HCT116 (cell line): ENCODE data around the gene ZNF579. TPM values are rescaled to one million over a fixed set of nuclear protein-coding genes. Genes with fewer than 3 reads are reported as not detected.

Source experiments
- ATAC-seq: fragments of 200-7000 bp; cut with Tn5 transposase; 2 replicates; pipeline ENCODE4 v1.9.1; 2020; ENCODE audit warnings: mild to moderate bottlenecking, moderate library complexity
- BruUV-seq: library from RNA; stranded (reverse); fragments of 400-500 nt; replicated peaks from 2 replicates; lab custom pipeline; 2021; lab: Mats Ljungman, UMichigan
- CTCF ChIA-PET: fragments of 300-600 bp; sonication (Branson Sonifier 250); formaldehyde crosslinking; loops from one replicate; lab custom pipeline; 2021; ENCODE audit warnings: antibody characterized with exemption; lab: Charles Lee
- POLR2A ChIA-PET: fragments of 300-600, 350-600 bp; sonication (Branson Sonifier 250); formaldehyde crosslinking; loops from one replicate; lab custom pipeline; 2021; ENCODE audit warnings: antibody characterized with exemption; lab: Charles Lee
- RAD21 ChIA-PET, 2 experiments: fragments of 300-600 bp; sonication (Branson Sonifier 250); formaldehyde crosslinking; loops; one replicate each; lab custom pipeline; 2023; ENCODE audit warnings: low total read pairs in 2 of 2; ENCODE audit not compliant: uncharacterized antibody in 2 of 2, unreplicated experiment in 2 of 2, low non-redundant PET in 1 of 2; lab: Charles Lee
- DNase-seq: peaks from one replicate; pipeline ENCODE4 v3.0.0-alpha.2; 2010; ENCODE audit warnings: low read depth, low spot score
- H2AFZ ChIP-seq: fragments of 200-600 bp; shearing (Covaris generic), sonication (generic); 2 replicates; pipeline ENCODE4 v1.6.1; 2017; ENCODE audit warnings: low read depth, mixed run types, mixed read lengths, antibody characterized with exemption, low read length; ENCODE audit not compliant: poor library complexity, severe bottlenecking
- H3K27ac ChIP-seq: 2 replicates; pipeline ENCODE4 v1.5.1; 2012; ENCODE audit warnings: low read depth, low read length
- H3K27me3 ChIP-seq: fragments of 200-600 bp; sonication (generic); 2 replicates; pipeline ENCODE4 v1.6.1; 2016; ENCODE audit warnings: mixed run types, low read length, mixed read lengths; ENCODE audit not compliant: insufficient read depth
- H3K36me3 ChIP-seq, 2 experiments: fragments of 200-500 bp in 1 of 2; fragments of 200-600 bp in 1 of 2; sonication (Bioruptor generic) in 1 of 2; sonication (generic) in 1 of 2; 2 replicates each; pipeline versions ENCODE4 v1.5.1 to v1.6.1; 2014 to 2016; ENCODE audit warnings: low read length in 2 of 2, inconsistent platforms in 1 of 2, mixed read lengths in 1 of 2, mixed run types in 1 of 2; ENCODE audit not compliant: insufficient read depth in 2 of 2, control insufficient read depth in 1 of 2
- H3K4me1 ChIP-seq, 2 experiments: fragments of 200-600 bp in 1 of 2; sonication (generic) in 1 of 2; 2 replicates each; pipeline versions ENCODE4 v1.5.1 to v1.6.1; 2012 to 2017; ENCODE audit warnings: low read length in 2 of 2, inconsistent platforms in 1 of 2, mild to moderate bottlenecking in 1 of 2, mixed read lengths in 1 of 2, mixed run types in 1 of 2, moderate library complexity in 1 of 2; ENCODE audit not compliant: insufficient read depth in 2 of 2, control insufficient read depth in 1 of 2
- H3K4me2 ChIP-seq: fragments of 200-600 bp; sonication (generic); 2 replicates; pipeline ENCODE4 v1.6.1; 2017; ENCODE audit warnings: mixed run types, low read length, mixed read lengths
- H3K4me3 ChIP-seq, 2 experiments: fragments of 200-600 bp in 1 of 2; sonication (generic) in 1 of 2; replicated peaks in 1 of 2; 2 replicates each; pipeline ENCODE4 v1.5.1; 2011 to 2016; ENCODE audit warnings: low read length in 2 of 2, control low read depth in 1 of 2, low read depth in 1 of 2, mild to moderate bottlenecking in 1 of 2, mixed read lengths in 1 of 2, mixed run types in 1 of 2
- H3K79me2 ChIP-seq: fragments of 200-600 bp; sonication (generic); 2 replicates; pipeline ENCODE4 v1.6.1; 2017; ENCODE audit warnings: mild to moderate bottlenecking, mixed run types, low read length, moderate library complexity, mixed read lengths; ENCODE audit not compliant: insufficient read depth
- H3K9ac ChIP-seq: fragments of 200-600 bp; sonication (generic); 2 replicates; pipeline ENCODE4 v1.6.1; 2016; ENCODE audit warnings: low read length, mixed read lengths
- H3K9me2 ChIP-seq: fragments of 200-600 bp; sonication (generic), shearing (Covaris generic); 2 replicates; pipeline ENCODE4 v1.6.1; 2017; ENCODE audit warnings: mixed run types, mild to moderate bottlenecking, moderate library complexity; ENCODE audit not compliant: insufficient read depth
- H3K9me3 ChIP-seq, 2 experiments: fragments of 200-500 bp in 1 of 2; fragments of 200-600 bp in 1 of 2; sonication (Bioruptor generic) in 1 of 2; sonication (generic) in 1 of 2; 2 replicates each; pipeline ENCODE4 v1.6.1; 2014 to 2017; ENCODE audit warnings: low read length in 2 of 2, mixed read lengths in 2 of 2, inconsistent platforms in 1 of 2, low read depth in 1 of 2, mild to moderate bottlenecking in 1 of 2, mixed run types in 1 of 2, moderate library complexity in 1 of 2; ENCODE audit not compliant: control insufficient read depth in 1 of 2, insufficient read depth in 1 of 2
- H4K20me1 ChIP-seq: fragments of 200-600 bp; sonication (generic), shearing (Covaris generic); 2 replicates; pipeline ENCODE4 v1.6.1; 2017; ENCODE audit warnings: mixed run types, mild to moderate bottlenecking, moderate library complexity; ENCODE audit not compliant: insufficient read depth
- CTCF ChIP-seq, 3 experiments: fragments of 200-600 bp in 1 of 3; sonication (generic) in 1 of 3; IDR thresholded peaks in 2 of 3; conservative IDR thresholded peaks in 1 of 3; 2 replicates each; pipeline ENCODE4 v1.5.1; 2012 to 2017; ENCODE audit warnings: low read depth in 2 of 3, low read length in 2 of 3, antibody characterized with exemption in 1 of 3, borderline replicate concordance in 1 of 3, control low read depth in 1 of 3, mild to moderate bottlenecking in 1 of 3, mixed read lengths in 1 of 3, mixed run types in 1 of 3, moderate library complexity in 1 of 3; ENCODE audit not compliant: insufficient read depth in 1 of 3
- EGR1 ChIP-seq: IDR thresholded peaks from 2 replicates; pipeline ENCODE4 v1.6.1; 2012; ENCODE audit warnings: low read depth
- ELF1 ChIP-seq: IDR thresholded peaks from 2 replicates; pipeline ENCODE4 v1.6.1; 2012; ENCODE audit warnings: low read depth, borderline replicate concordance
- EZH2 ChIP-seq: fragments of 200-600 bp; sonication (generic); IDR thresholded peaks from 2 replicates; pipeline ENCODE4 v1.6.1; 2017; ENCODE audit warnings: antibody characterized with exemption, mixed run types
- JUND ChIP-seq: IDR thresholded peaks from 2 replicates; pipeline ENCODE4 v1.6.1; 2012
- MAX ChIP-seq: IDR thresholded peaks from 2 replicates; pipeline ENCODE4 v1.6.1; 2012
- POLR2A ChIP-seq: IDR thresholded peaks from 2 replicates; pipeline ENCODE4 v1.7.0; 2011; ENCODE audit warnings: borderline replicate concordance; ENCODE audit not compliant: insufficient read depth, insufficient read length; ENCODE audit errors: extremely low read depth
- REST ChIP-seq: IDR thresholded peaks from 2 replicates; pipeline ENCODE4 v1.6.1; 2012; ENCODE audit warnings: low read depth
- SIN3A ChIP-seq: IDR thresholded peaks from 2 replicates; pipeline ENCODE4 v1.6.1; 2012; ENCODE audit warnings: low read depth
- SP1 ChIP-seq: IDR thresholded peaks from 2 replicates; pipeline ENCODE4 v1.6.1; 2012; ENCODE audit warnings: low read depth
- SRF ChIP-seq: IDR thresholded peaks from 2 replicates; pipeline ENCODE4 v1.6.1; 2012; ENCODE audit warnings: low read depth
- YY1 ChIP-seq: IDR thresholded peaks from 2 replicates; pipeline ENCODE4 v1.6.1; 2011; ENCODE audit warnings: low read length, low read depth, moderate library complexity, mild to moderate bottlenecking; ENCODE audit not compliant: insufficient replicate concordance; ENCODE audit errors: extremely low read depth
- ZNF274 ChIP-seq: fragments of 200-500 bp; sonication (Bioruptor generic); IDR thresholded peaks from 2 replicates; pipeline ENCODE4 v1.6.1; 2014; ENCODE audit warnings: mild to moderate bottlenecking, low read depth, low read length, inconsistent platforms
- intact Hi-C: fragments of 100-400 bp; cut with micrococcal nuclease; formaldehyde crosslinking; loops from 2 replicates; pipeline ENCODE4 v1.10.0; 2022
- total RNA-seq: library from RNA; stranded (reverse); gene quantifications from one replicate; pipeline ENCODE4 v1.2.1, GENCODE V29; 2021; ENCODE audit not compliant: unreplicated experiment

Gene ZNF579
- total RNA-seq, 1 experiment from 2014 or later: 24.1 TPM

GRCh38 chr19:55544014-55544413, 36.6 kb downstream of the ZNF579 start:
- RAD21 ChIA-PET: no interaction called here
- POLR2A ChIA-PET: no interaction called here
- no peaks in the 10 kb centered on the region for H3K9me2 ChIP-seq
- H3K9me3 ChIP-seq: no peaks in the 10 kb centered on the region
- H3K36me3 ChIP-seq: no peaks in the 10 kb centered on the region
- no peak overlapping the region for H2AFZ ChIP-seq
- DNase-seq (no peak), ATAC-seq (no peak)
- no peak for TF ChIP-seq EZH2
- no peak for TF ChIP-seq CTCF (IDR thresholded peaks at IDR 0.05 in 2 of 3, conservative IDR thresholded peaks at IDR 0.05 in 1 of 3; ENCODE audit: borderline replicate concordance in 1 of 3, insufficient read depth in 1 of 3, low read depth in 2 of 3, low read length in 2 of 3)
- TF ChIP-seq SIN3A: no peak
- TF ChIP-seq MAX: no peak
- TF ChIP-seq EGR1: no peak
- no peak for TF ChIP-seq SP1
- H3K27ac ChIP-seq: no peak overlapping the region
- H4K20me1 ChIP-seq: no peaks in the 10 kb centered on the region
- no peak overlapping the region for H3K4me2 ChIP-seq
- no peak overlapping the region for H3K4me3 ChIP-seq
- H3K9ac ChIP-seq: no peak overlapping the region
- H3K4me1 ChIP-seq: peaks cover 35 to 48% of the 10 kb centered on the region in 2 experiments
- no peaks in the 10 kb centered on the region for H3K27me3 ChIP-seq
- CTCF ChIA-PET: no interaction called here
- BruUV-seq: no TSS peak
- intact Hi-C loops: no loop called here
- no peaks in the 10 kb centered on the region for H3K79me2 ChIP-seq

- DNase-seq (no peak), ATAC-seq (no peak)
- POLR2A ChIA-PET: no interaction called here
- no peaks in the 10 kb centered on the region for H3K27me3 ChIP-seq
- BruUV-seq: no TSS peak
- H4K20me1 ChIP-seq: no peaks in the 10 kb centered on the region
- CTCF ChIA-PET: no interaction called here
- no peaks in the 10 kb centered on the region for H3K9me2 ChIP-seq
- H2AFZ ChIP-seq: no peak overlapping the region
- RAD21 ChIA-PET: no interaction called here
- H3K4me3 ChIP-seq: no peak overlapping the region
- H3K36me3 ChIP-seq: no peaks in the 10 kb centered on the region
- no peaks in the 10 kb centered on the region for H3K9me3 ChIP-seq
- no peak overlapping the region for H3K9ac ChIP-seq
- H3K27ac ChIP-seq: no peak overlapping the region
- H3K4me1 ChIP-seq: peaks cover 31 to 43% of the 10 kb centered on the region in 2 experiments
- no peaks in the 10 kb centered on the region for H3K79me2 ChIP-seq
- intact Hi-C loops: no loop called here
- no peak overlapping the region for H3K4me2 ChIP-seq
- TF ChIP-seq EGR1 (no peak), SP1 (no peak), EZH2 (no peak), JUND (no peak), SRF (no peak), ZNF274 (no peak), YY1 (no peak), ELF1 (no peak), REST (no peak), POLR2A (no peak)
These were observed 37.1 kb downstream of the ZNF579 start for GRCh38 chr19:55543567-55543966.
